Stimulated activated naive CD8-positive, alpha-beta T cell treated with anti-CD3 and anti-CD28 coated beads, Interleukin-15, amount 100 ng/mL, for 72 hours (primary cell): ENCODE results near the gene CDCA3.
"Not testable (repeated sequence)": the region's sequence is repeated elsewhere in the genome, so short reads cannot be mapped to it uniquely, and the experiment has no call there.

ENCODE experiments used
- ATAC-seq: fragments of 150-1000 bp; cut with Tn5 transposase; 2 replicates; pipeline ENCODE4 v1.10.0; 2021; ENCODE audit warnings: mild to moderate bottlenecking, moderate library complexity
- DNase-seq, 2 donors: peaks; one replicate each; pipeline ENCODE4 v3.0.0; 2021 to 2022
- H3K27ac Mint-ChIP-seq, 2 donors: one replicate each; pipeline ENCODE4 v1.8.0; 2022; ENCODE audit warnings: mild to moderate bottlenecking in 2 of 2, mixed read lengths in 2 of 2, moderate library complexity in 2 of 2
- H3K27me3 Mint-ChIP-seq: one replicate; pipeline ENCODE4 v1.8.0; 2022; ENCODE audit warnings: mixed read lengths
- H3K4me1 Mint-ChIP-seq: one replicate; pipeline ENCODE4 v1.8.0; 2022; ENCODE audit warnings: mild to moderate bottlenecking, mixed read lengths
- H3K4me3 Mint-ChIP-seq, 2 donors: one replicate each; pipeline ENCODE4 v1.8.0; 2022; ENCODE audit warnings: mild to moderate bottlenecking in 2 of 2, mixed read lengths in 2 of 2, moderate library complexity in 1 of 2
- H3K9me3 Mint-ChIP-seq, 2 donors: one replicate each; pipeline ENCODE4 v1.8.0; 2022; ENCODE audit warnings: mixed read lengths in 2 of 2

The CDCA3 gene

GRCh38 chr12:6866163-6866919, 15.3 kb upstream of the CDCA3 start:
- Mint-ChIP-seq H3K4me1 (peaks cover 47% of the 10 kb centered on the region), H3K27ac (peak overlapping the region in 1 of 2 donors; percentile 2), H3K9me3 (no peaks in the 10 kb centered on the region), H3K4me3 (peak overlapping the region; percentile 96), H3K27me3 (no peaks in the 10 kb centered on the region)
- ATAC-seq (no peak), DNase-seq (peak in 1 of 2 donors; percentile 18)

GRCh38 chr12:6865307-6865706, 14.2 kb upstream of the CDCA3 start:
- not testable (repeated sequence) for H3K27ac Mint-ChIP-seq

GRCh38 chr12:6863586-6864321, 12.7 kb upstream of the CDCA3 start:
- Mint-ChIP-seq H3K27me3 (no peaks in the 10 kb centered on the region), H3K9me3 (no peaks in the 10 kb centered on the region), H3K27ac (no peak overlapping the region), H3K4me1 (peaks cover 21% of the 10 kb centered on the region), H3K4me3 (no peak overlapping the region)
- DNase-seq, result no peak
- ATAC-seq, result no peak

More at GRCh38 chr12:6865307-6865706, 14.2 kb upstream of the CDCA3 start:
- not testable (repeated sequence) for H3K27me3 Mint-ChIP-seq, DNase-seq, H3K4me3 Mint-ChIP-seq, ATAC-seq, H3K9me3 Mint-ChIP-seq
- H3K4me1 Mint-ChIP-seq, result peaks cover 36% of the 10 kb centered on the region

GRCh38 chr12:6863033-6863432, 11.9 kb upstream of the CDCA3 start:
- no peak for ATAC-seq
- Mint-ChIP-seq H3K9me3 (no peaks in the 10 kb centered on the region), H3K4me3 (no peak overlapping the region), H3K27ac (no peak overlapping the region), H3K27me3 (no peaks in the 10 kb centered on the region), H3K4me1 (peaks cover 15% of the 10 kb centered on the region)
- no peak for DNase-seq

GRCh38 chr12:6861391-6861790, 10.3 kb upstream of the CDCA3 start:
- Mint-ChIP-seq H3K4me1 (peaks cover 9% of the 10 kb centered on the region), H3K4me3 (no peak overlapping the region), H3K9me3 (no peaks in the 10 kb centered on the region), H3K27ac (no peak overlapping the region), H3K27me3 (no peaks in the 10 kb centered on the region)
- ATAC-seq (no peak), DNase-seq (no peak)

- DNase-seq (no peak), ATAC-seq (no peak)
- Mint-ChIP-seq H3K4me3 (no peak overlapping the region), H3K9me3 (no peaks in the 10 kb centered on the region), H3K27me3 (no peaks in the 10 kb centered on the region), H3K4me1 (peaks cover 5% of the 10 kb centered on the region), H3K27ac (no peak overlapping the region)
These were observed 9.9 kb upstream of the CDCA3 start for GRCh38 chr12:6860942-6861341.

GRCh38 chr12:6860116-6860515, 9.0 kb upstream of the CDCA3 start:
- H3K27me3 Mint-ChIP-seq, result no peaks in the 10 kb centered on the region
- H3K4me1 Mint-ChIP-seq, result no peaks in the 10 kb centered on the region
- DNase-seq (no peak), ATAC-seq (no peak)
- no peak overlapping the region for H3K4me3 Mint-ChIP-seq
- no peak overlapping the region for H3K27ac Mint-ChIP-seq
- no peaks in the 10 kb centered on the region for H3K9me3 Mint-ChIP-seq

GRCh38 chr12:6858799-6859198, 7.7 kb upstream of the CDCA3 start:
- H3K9me3 Mint-ChIP-seq, result no peaks in the 10 kb centered on the region
- no peak overlapping the region for H3K4me3 Mint-ChIP-seq
- DNase-seq, result no peak
- H3K27ac Mint-ChIP-seq, result no peak overlapping the region
- ATAC-seq, result no peak
- H3K27me3 Mint-ChIP-seq, result no peaks in the 10 kb centered on the region
- H3K4me1 Mint-ChIP-seq, result peaks cover 8% of the 10 kb centered on the region

- Mint-ChIP-seq H3K4me1 (peaks cover 23% of the 10 kb centered on the region), H3K9me3 (no peaks in the 10 kb centered on the region), H3K4me3 (no peak overlapping the region), H3K27me3 (no peaks in the 10 kb centered on the region), H3K27ac (no peak overlapping the region)
- DNase-seq (no peak), ATAC-seq (no peak)
These were observed 4.2 kb upstream of the CDCA3 start for GRCh38 chr12:6855322-6855721.

- peak overlapping the region in 1 of 2 donors; percentile 97 for H3K4me3 Mint-ChIP-seq
- H3K9me3 Mint-ChIP-seq, result no peaks in the 10 kb centered on the region
- peaks cover 36% of the 10 kb centered on the region for H3K4me1 Mint-ChIP-seq
- H3K27me3 Mint-ChIP-seq, result no peaks in the 10 kb centered on the region
- ATAC-seq (no peak), DNase-seq (no peak)
- peak overlapping the region in 1 of 2 donors; percentile 63 for H3K27ac Mint-ChIP-seq
These were observed 3.0 kb upstream of the CDCA3 start for GRCh38 chr12:6854036-6854435.

- DNase-seq (no peak), ATAC-seq (no peak)
- peak overlapping the region in 1 of 2 donors; percentile 39 for H3K27ac Mint-ChIP-seq
- H3K27me3 Mint-ChIP-seq, result no peaks in the 10 kb centered on the region
- no peaks in the 10 kb centered on the region for H3K9me3 Mint-ChIP-seq
- H3K4me1 Mint-ChIP-seq, result peaks cover 38% of the 10 kb centered on the region
- peak overlapping the region; percentile 92 to 97 for H3K4me3 Mint-ChIP-seq
These were observed 2.5 kb upstream of the CDCA3 start for GRCh38 chr12:6853626-6854025.

- ATAC-seq (peak; percentile 2), DNase-seq (peak; percentile 40 to 68)
- Mint-ChIP-seq H3K9me3 (no peaks in the 10 kb centered on the region), H3K27ac (peak overlapping the region; percentile 96 to 99), H3K27me3 (no peaks in the 10 kb centered on the region), H3K4me1 (peaks cover 38% of the 10 kb centered on the region), H3K4me3 (peak overlapping the region; percentile 92 to 97)
These were observed 1.7 kb upstream of the CDCA3 start for GRCh38 chr12:6852651-6853354.

GRCh38 chr12:6851921-6852650, 1.0 kb upstream of the CDCA3 start, which contains the start of gene USP5:
USP5 (plus strand) TSS chr12:6852150; CDS start chr12:6852180, 30 bp downstream.
- peaks cover 38% of the 10 kb centered on the region for H3K4me1 Mint-ChIP-seq
- no peaks in the 10 kb centered on the region for H3K27me3 Mint-ChIP-seq
- H3K27ac Mint-ChIP-seq, result peak within 1 kb of the TSS; percentile 99
- no peaks in the 10 kb centered on the region for H3K9me3 Mint-ChIP-seq
- DNase-seq (peak; percentile 97 to 99), ATAC-seq (peak; percentile 86)
- peak within 1 kb of the TSS; percentile 92 to 97 for H3K4me3 Mint-ChIP-seq

GRCh38 chr12:6850796-6851152, 312 bp downstream of the CDCA3 start:
- H3K4me1 Mint-ChIP-seq, result peaks cover 38% of the 10 kb centered on the region

GRCh38 chr12:6849976-6850560, 1.0 kb downstream of the CDCA3 start:
- ATAC-seq (no peak), DNase-seq (no peak)
- Mint-ChIP-seq H3K9me3 (no peaks in the 10 kb centered on the region), H3K4me1 (peaks cover 38% of the 10 kb centered on the region), H3K27ac (peak overlapping the region; percentile 89 to 93), H3K27me3 (no peaks in the 10 kb centered on the region), H3K4me3 (peak overlapping the region; percentile 92 to 97)

More at GRCh38 chr12:6850796-6851152, 312 bp downstream of the CDCA3 start:
- DNase-seq, result no peak
- no peak for ATAC-seq
- no peaks in the 10 kb centered on the region for H3K9me3 Mint-ChIP-seq
- H3K27me3 Mint-ChIP-seq, result no peaks in the 10 kb centered on the region
- peak overlapping the region; percentile 92 to 97 for H3K4me3 Mint-ChIP-seq
- H3K27ac Mint-ChIP-seq, result peak overlapping the region; percentile 99
